ENCODE results near the gene TNPO2. TPM values are rescaled to one million over a fixed set of nuclear protein-coding genes. Genes with fewer than 3 reads are reported as not detected.

Gene TNPO2
- total and polyA plus RNA-seq, 2 of the 13 experiments (the other 11 are each of a cell fraction or from before 2014, with no cell fraction given): 31.7 to 61.0 TPM

DNA sequence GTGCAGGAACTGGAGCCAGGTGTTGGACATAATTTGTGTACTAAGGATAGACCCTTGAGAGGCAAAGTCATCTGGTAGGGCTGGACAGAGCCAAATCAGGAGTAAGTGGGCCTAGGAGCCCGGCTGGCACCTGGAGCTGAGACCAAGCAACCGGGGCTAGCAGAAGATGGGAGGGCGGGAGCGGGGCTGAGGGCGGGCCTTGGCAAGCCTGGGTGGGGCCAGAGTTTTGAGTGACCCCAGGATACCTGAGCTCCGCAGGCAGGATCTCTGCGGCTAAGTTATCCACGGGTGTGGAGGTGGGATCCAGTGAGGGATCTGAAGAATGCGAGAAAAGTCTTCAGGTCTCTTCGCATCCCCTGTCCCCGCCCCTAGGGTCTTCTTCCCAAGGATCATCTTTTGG lies 43.4 kb upstream of the TNPO2 start (continued):
- TF ChIP-seq, protein P1, sequence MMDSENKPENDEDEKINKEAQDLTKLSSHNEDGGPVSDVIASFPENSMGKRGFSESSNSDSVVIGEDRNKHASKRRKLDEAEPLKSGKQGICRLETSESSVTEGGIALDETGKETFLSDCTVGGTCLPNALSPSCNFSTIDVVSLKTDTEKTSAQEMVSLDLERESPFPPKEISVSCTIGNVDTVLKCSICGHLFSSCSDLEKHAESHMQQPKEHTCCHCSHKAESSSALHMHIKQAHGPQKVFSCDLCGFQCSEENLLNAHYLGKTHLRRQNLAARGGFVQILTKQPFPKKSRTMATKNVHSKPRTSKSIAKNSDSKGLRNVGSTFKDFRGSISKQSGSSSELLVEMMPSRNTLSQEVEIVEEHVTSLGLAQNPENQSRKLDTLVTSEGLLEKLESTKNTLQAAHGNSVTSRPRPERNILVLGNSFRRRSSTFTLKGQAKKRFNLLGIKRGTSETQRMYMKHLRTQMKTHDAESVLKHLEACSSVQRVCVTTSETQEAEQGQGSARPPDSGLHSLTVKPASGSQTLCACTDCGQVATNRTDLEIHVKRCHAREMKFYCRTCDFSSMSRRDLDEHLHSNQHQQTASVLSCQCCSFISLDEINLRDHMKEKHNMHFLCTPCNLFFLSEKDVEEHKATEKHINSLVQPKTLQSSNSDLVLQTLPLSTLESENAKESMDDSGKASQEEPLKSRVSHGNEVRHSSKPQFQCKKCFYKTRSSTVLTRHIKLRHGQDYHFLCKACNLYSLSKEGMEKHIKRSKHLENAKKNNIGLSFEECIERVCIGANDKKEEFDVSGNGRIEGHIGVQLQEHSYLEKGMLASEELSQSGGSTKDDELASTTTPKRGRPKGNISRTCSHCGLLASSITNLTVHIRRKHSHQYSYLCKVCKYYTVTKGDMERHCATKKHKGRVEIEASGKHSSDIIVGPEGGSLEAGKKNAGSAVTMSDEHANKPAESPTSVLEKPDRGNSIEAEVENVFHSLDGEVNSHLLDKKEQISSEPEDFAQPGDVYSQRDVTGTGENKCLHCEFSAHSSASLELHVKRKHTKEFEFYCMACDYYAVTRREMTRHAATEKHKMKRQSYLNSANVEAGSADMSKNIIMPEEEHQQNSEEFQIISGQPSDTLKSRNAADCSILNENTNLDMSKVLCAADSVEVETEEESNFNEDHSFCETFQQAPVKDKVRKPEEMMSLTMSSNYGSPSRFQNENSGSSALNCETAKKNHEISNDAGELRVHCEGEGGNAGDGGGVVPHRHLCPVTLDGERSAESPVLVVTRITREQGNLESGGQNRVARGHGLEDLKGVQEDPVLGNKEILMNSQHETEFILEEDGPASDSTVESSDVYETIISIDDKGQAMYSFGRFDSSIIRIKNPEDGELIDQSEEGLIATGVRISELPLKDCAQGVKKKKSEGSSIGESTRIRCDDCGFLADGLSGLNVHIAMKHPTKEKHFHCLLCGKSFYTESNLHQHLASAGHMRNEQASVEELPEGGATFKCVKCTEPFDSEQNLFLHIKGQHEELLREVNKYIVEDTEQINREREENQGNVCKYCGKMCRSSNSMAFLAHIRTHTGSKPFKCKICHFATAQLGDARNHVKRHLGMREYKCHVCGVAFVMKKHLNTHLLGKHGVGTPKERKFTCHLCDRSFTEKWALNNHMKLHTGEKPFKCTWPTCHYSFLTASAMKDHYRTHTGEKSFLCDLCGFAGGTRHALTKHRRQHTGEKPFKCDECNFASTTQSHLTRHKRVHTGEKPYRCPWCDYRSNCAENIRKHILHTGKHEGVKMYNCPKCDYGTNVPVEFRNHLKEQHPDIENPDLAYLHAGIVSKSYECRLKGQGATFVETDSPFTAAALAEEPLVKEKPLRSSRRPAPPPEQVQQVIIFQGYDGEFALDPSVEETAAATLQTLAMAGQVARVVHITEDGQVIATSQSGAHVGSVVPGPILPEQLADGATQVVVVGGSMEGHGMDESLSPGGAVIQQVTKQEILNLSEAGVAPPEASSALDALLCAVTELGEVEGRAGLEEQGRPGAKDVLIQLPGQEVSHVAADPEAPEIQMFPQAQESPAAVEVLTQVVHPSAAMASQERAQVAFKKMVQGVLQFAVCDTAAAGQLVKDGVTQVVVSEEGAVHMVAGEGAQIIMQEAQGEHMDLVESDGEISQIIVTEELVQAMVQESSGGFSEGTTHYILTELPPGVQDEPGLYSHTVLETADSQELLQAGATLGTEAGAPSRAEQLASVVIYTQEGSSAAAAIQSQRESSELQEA (CRISPR knock-in tag; IDR thresholded peaks at IDR 0.05; ENCODE audit: not compliant biosample characterization): no peak
- TF ChIP-seq ZNF569 (CRISPR knock-in tag; IDR thresholded peaks at IDR 0.05; ENCODE audit: borderline replicate concordance) (no peak), HDAC6 (IDR thresholded peaks at IDR 0.05; ENCODE audit: low read depth, low read length) (no peak), NR1H2 (CRISPR knock-in tag; IDR thresholded peaks at IDR 0.05; ENCODE audit: borderline replicate concordance, low read depth) (no peak)
- TF ChIP-seq, protein P2, sequence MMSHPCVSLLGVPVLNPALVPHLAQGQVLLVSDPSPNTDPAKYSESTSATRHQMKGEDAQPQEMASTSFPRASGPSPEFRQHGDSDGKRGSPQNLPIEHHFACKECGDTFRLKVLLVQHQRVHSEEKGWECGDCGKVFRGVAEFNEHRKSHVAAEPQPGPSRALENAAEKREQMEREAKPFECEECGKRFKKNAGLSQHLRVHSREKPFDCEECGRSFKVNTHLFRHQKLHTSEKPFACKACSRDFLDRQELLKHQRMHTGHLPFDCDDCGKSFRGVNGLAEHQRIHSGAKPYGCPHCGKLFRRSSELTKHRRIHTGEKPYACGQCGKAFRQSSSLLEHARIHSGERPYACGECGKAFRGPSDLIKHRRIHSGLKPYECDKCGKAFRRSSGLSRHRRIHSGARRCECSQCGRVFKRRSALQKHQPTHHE (CRISPR knock-in tag; IDR thresholded peaks at IDR 0.05; ENCODE audit: borderline replicate concordance): no peak
- TF ChIP-seq, protein P3, sequence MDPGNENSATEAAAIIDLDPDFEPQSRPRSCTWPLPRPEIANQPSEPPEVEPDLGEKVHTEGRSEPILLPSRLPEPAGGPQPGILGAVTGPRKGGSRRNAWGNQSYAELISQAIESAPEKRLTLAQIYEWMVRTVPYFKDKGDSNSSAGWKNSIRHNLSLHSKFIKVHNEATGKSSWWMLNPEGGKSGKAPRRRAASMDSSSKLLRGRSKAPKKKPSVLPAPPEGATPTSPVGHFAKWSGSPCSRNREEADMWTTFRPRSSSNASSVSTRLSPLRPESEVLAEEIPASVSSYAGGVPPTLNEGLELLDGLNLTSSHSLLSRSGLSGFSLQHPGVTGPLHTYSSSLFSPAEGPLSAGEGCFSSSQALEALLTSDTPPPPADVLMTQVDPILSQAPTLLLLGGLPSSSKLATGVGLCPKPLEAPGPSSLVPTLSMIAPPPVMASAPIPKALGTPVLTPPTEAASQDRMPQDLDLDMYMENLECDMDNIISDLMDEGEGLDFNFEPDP (CRISPR knock-in tag; conservative IDR thresholded peaks at IDR 0.05): no peak
